Sciatic nerve (tissue), 1 donor: ENCODE results near the gene RBM48. TPM values are rescaled to one million over a fixed set of nuclear protein-coding genes. Genes with fewer than 3 reads are reported as not detected.

ENCODE experiments used
- total RNA-seq: library from RNA; stranded (reverse); fragmentation: NEBNext Ultra II Directional; extraction: Animal tissue kit (Norgen Biotek cat#: 25700); gene quantifications from one replicate; pipeline ENCODE4 v1.2.1, GENCODE V29; 2021
- donor health status: DM: no; HTN: no; CAD: no.

Gene RBM48
- total RNA-seq, 1 donor from 2014 or later, result 14.1 TPM

Other genes with a start within 250 kb of the RBM48 start
- gene GATAD1, start 81.3 kb upstream of the RBM48 start, total RNA-seq, result 52.0 TPM
- gene ERVW-1, start 50.8 kb upstream of the RBM48 start, total RNA-seq, result 0.22 TPM
- 22.3 TPM for gene PEX1, start 275 bp upstream of the RBM48 start, total RNA-seq
- 32.1 TPM for gene FAM133B, start 61.6 kb downstream of the RBM48 start, total RNA-seq